Stimulated activated CD4-positive, alpha-beta T cell treated with anti-CD3 and anti-CD28 coated beads, Interleukin-2, amount 100 ng/mL, for 24 hours (primary cell): Measurements from ENCODE around the gene CBARP.

Experiments
- DNase-seq, 2 donors: peaks; one replicate each; pipeline ENCODE4 v3.0.0-alpha.2; 2020

The CBARP gene

DNA sequence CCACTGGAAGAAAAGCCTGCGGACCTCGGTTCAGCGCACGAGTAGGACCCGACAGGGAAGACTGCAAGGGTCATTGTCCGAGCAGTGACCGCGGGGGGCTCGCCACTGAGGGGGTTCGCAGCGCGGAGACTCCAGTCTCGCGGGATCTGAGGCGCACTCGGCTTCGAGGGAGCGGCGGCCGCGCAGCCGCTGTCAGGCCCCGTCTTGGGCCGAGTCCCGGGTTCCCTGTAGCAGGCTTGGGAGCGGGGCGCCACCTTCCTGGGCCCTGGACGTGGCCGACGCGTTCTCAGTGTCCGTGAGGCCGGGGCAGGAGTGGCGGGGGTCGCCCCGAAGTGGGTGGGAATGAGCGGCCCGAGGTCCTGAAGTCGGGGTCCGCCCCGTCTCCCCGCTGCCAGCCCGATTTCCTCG is 37.1 kb upstream of the CBARP start:
- no peak for DNase-seq

DNA sequence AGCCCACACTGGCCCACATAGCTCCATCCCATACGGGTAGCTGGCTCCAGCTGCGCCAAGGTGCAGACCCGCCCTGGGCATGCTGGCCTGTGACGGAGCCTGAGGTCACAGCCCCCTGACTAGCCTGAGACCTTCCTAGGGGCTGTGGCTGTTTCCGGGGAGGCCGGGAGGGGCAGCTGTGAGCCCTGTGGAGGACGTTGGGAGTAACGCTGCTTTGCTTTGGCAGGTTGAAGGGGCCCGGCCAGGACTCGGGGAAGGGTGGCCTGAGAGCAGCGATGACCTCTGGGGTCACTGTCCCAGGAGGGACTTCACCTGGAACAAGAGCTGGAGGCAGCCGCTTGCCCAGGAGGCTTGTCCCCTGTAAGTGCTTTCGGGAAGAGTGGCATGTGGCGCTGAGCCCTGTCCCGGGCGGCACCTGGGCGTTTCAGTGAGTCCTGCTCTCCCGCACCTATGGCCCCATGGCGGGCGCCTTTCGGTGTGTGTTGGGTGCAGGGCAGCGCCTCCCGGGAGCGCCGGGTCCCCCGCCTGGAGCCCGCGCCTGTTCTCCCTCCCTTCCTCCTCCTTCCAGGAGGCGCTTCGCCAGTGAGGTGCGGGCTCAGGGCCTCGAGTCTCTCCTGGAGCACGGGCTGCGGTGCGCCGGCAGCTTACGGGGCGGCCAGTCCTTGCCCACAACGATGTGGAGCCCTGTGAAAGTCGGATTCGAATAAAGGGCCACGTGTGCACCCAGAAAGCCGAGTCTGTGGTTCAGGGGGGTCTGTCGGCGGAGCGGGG is 36.5 kb upstream of the CBARP start:
- DNase-seq, result no peak

DNA sequence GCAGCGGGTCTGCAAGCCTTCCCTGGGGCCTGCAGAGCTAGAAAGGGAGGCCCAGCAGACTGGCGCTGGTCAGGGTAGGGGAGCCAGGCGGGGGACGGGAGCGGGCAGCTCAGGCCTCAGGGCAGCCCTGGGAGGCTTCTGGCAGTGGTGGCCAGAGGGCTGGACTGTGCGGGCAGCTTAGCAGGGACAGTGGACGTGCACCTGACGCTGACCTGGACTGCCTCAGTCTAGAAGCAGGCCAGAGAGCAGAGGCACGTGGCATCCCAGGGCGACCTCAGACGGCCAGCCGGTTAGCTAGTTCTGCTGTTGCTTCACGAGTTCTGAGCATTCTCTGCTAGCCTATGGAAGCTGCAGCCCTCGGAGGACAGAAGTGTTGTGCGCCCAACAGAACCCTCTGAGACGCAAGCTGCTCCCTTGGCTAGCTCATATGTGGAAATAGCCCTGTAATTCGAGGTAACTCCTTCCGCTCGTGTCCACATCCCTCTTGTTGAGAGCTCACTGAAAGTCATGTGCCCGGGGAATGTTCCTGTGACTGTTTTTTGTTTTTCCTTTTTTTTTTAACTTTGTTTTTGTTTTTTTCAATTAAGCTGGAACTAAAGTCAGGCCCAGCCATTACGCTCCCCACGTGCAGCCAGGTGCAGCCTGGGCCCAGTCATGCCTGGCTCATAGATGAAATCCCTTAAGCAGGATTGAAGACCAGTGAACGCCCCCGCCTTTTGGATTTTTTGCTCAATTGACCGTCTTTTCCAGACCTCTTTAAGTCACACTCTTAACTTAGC is 35.6 kb upstream of the CBARP start:
- no peak for DNase-seq

DNA sequence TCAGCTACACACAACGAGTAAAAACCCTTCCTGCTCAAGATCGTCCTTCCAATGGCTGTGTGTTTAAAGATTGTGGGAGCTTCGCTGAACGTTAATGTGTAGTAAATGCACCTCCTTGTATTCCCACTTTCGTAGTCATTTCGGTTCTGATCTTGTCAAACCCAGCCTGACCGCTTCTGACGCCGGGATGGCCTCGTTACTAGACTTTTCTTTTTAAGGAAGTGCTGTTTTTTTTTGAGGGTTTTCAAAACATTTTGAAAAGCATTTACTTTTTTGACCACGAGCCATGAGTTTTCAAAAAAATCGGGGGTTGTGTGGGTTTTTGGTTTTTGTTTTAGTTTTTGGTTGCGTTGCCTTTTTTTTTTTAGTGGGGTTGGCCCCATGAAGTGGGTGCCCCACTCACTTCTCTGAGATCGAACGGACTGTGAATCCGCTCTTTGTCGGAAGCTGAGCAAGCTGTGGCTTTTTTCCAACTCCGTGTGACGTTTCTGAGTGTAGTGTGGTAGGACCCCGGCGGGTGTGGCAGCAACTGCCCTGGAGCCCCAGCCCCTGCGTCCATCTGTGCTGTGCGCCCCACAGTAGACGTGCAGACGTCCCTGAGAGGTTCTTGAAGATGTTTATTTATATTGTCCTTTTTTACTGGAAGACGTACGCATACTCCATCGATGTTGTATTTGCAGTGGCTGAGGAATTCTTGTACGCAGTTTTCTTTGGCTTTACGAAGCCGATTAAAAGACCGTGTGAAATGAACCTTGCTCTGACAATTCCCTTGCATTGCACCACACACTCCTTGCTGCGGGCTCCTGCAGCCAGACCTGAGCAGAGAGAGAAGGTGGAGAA is 34.8 kb upstream of the CBARP start:
- DNase-seq, result no peak

DNA sequence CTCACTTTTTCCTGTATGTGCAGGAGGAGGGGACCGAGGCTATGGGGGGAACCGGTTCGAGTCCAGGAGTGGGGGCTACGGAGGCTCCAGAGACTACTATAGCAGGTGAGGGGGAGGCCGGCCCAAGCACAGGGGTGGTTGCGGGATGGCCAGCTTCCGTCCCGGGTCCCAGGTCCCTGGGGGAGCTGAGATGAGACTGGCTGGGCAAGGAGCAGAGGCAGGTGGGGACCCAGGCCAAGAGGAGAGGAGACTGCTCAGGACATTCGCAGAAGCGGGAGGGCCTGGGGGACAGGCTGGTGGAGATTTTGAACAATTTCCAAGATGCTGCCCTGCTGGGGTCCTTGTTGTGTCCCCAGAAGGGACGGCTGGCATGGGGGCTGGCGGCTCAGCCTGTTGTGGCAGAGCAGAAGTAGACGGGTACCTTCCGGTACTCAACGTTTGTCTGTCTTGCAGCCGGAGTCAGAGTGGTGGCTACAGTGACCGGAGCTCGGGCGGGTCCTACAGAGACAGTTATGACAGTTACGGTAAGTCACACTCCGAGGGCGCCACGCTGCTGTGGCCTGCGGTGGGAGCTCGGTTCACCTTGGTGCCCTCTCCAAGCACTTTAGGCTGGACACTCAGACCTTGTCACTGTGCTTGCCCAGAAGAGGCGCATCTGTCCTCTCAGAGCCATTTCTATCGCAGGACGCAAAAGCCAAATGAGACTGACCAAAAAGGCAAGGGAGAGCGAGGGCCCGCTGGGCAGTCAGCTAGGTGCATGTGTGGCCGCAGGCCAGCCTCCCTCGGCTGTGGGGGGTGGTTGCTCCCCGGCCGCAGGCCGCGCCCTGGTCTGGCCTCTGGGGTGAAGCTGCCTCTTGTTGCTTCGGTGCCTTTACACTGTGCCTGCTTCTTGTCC is 34.0 kb upstream of the CBARP start:
- no peak for DNase-seq

GRCh38 chr19:1270854-1271527 is 33.2 kb upstream of the CBARP start:
- no peak for DNase-seq

- DNase-seq, result peak in 1 of 2 donors; percentile 48
These were observed 32.5 kb upstream of the CBARP start for GRCh38 chr19:1270213-1270853.

GRCh38 chr19:1269478-1270212 is 31.8 kb upstream of the CBARP start:
- peak; percentile 87 for DNase-seq

- peak; percentile 99 to 100 for DNase-seq
These were observed 31.3 kb upstream of the CBARP start, which contains the start of gene CIRBP for GRCh38 chr19:1269065-1269477. CIRBP (plus strand) TSS chr19:1269332; CDS start chr19:1270934, 1,602 bp downstream.

DNA sequence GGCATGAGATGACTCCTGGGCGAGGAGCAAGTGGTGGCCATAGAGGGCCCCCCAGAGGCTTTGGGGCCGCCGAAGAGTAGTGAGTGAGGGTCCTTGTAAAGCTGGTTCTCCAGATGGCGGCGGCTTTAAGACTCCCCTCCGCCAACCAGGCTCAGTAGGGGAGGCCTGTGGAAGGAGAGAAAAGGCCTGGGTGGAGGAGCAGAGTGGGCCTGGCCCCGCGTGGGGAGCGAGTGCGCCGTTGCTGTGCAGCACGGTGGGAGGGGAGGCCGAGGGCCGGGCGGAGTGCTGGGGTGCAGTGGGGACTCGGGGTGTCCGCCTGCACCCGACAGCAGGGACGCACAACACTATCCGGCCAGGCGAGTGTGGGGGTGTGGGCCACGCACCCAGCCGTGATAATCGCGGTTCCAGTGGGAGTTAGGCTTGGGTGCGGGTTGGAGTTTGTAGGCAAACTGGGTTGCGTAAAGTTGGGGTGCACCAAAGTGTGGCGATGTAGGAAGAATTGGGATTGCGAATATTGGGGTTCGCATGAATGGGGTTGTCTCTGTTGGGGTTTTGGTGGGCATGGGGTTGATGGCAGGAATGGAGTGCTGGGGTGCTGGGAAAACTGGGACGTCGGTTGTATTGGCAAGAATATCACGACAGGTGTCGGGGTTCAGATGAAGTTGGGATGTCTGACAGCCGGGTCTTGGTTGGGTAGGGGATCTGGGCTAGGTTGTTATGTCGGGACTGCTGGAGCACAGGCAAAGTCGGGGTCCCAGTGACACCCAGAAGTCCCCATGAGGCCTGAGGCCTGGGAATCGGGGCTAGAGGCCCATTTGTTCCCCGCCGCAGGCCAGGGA is 30.6 kb upstream of the CBARP start:
- no peak for DNase-seq

DNA sequence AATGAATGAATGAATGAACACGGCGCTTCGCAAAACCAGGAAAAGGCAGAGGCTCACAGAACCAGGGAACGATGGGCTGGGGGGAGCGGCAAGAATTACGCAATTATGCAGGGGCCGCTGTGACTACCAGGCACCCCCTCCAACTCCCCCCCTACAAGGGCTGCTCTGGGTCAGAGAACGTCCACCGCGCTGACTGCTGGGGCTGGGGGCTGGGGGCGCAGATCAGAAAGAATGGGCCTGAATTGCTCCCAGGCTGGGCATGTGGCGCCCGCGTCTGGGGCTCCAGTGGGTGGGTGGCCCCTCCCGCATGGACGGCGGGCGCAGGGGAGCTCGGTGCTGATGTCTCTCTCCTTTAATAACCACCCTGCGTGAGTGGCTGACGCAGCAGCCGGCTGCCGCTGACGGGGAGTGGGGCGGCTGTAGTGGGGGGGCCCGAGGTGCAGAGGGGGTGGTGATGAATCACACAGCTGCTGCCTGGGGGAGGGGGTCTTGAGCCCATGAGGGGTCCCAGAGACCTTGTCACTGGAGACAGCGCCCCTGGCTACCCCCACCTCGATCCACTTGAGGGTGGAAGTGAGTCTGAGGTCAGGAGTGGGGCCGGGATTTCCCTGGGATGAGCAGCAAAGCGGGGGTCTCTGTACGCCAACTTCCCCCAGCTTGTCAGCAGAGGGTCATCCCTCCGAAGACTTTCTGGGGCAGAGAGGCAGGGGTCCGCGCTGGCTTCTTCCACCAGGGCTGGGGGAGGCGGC is 29.8 kb upstream of the CBARP start:
- no peak for DNase-seq

DNA sequence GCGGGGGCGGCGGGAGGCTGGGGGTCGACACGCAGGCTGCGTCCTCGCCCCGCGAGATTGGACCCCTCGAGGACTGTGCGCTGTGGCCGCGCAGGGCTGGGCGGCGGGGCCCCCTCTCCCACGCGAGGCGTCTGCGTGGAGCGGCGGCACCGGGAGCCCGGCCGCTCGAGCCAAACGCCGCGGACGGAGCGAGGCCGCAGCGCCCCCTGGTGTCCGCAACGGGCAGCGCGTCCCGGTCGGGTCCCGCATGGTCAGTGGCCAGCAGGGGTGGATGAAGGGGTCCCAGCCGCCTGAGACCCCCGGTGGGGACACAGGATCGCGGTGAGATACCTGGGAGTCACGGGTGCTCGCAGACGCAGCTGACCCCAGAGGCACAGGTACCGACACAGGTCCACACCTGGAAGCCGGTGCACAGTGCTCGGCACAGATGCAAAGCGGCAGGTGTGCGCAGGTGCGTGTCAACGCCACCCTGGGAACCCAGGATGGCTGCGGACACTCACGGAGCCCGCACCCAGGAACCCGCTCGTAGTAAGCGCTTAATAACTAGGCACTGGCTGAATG is 29.2 kb upstream of the CBARP start:
- peak; percentile 77 to 79 for DNase-seq

DNA sequence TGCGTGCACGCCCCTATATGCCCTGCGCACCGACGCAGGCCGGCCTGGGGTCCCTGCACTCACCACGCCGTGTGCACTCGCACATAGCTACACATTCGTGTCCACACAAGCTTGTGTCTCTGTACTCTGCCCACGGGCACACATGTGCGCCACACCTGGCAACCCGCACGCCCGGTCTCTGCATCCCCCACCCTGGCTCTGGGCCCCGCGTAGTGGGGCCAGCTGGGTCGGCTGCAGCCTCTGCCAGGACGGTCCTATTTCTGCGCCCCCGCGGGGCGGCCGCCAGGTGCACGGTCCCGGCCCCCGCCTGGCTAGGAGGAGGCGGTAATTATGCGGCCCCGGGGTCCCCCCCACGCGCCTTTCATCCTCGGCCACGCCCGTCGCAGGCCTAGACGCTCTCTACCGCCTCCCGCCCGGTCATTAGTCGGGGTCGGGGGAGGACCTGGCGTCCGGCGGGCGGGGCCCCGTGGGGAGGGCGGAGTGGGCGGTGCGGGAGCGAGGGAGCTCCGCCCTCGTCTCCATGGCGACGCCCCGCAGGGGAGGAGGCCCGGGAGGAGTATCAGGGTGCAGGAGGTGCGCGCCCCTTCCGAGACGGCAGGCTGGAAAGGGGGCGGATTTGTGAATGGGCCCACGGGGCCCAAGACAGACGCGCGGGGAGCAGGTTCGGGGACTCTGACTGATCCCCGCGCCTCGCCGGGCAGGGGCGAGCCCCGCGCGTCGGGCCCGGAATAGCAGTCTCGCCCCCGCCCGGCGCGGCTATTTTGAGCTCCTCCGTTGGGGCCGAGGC is 28.5 kb upstream of the CBARP start:
- DNase-seq, result peak; percentile 82 to 91

- peak in 1 of 2 donors; percentile 53 for DNase-seq
These were observed 27.9 kb upstream of the CBARP start for GRCh38 chr19:1265615-1266128.

DNA sequence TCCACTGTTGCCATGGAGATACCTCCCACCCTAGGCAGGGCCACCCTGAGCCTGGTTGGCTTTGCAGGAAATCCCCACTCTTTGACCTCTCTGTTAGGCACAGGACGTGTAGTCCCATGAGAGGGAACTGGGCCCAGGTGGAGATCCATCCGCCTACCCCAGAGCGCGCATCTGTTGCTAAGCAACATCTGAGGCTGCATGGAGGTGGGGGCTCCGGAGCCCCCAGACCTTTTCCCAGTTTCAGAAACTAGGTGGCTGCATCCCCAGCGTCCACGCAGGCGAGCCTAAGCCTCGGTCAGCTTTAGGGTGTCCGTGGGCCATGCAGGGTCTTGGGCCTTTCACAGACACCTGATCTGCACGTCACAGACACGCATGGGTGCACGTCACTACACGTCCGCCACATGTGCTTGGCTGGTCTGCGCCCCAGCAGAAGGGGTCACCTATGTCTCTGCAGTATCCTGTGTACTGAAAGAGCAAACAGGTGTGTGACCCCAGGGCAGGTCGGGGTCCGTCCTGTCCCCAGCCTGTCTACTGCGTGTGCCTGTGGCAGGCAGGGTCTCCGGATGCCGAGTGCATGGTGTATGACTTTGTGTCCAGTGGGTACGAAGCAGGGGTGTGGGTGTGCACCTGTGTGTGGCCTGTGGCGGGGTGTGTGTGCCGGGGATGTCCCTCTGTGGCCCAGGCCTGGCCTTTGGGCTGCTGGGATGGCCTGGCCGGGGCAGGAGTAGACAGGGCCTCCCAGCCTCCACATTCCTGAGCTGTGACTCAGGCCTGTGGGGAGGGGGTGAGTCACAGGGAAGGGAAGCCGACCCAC is 27.2 kb upstream of the CBARP start:
- no peak for DNase-seq

GRCh38 chr19:1263188-1263587 is 25.4 kb upstream of the CBARP start:
- DNase-seq, result no peak
